A172 (cell line): Measurements from ENCODE around the gene MYBPC1. TPM values are rescaled to one million over a fixed set of nuclear protein-coding genes. Genes with fewer than 3 reads are reported as not detected.
"Not testable (repeated sequence)": the region's sequence is repeated elsewhere in the genome, so short reads cannot be mapped to it uniquely, and the experiment has no call there.

ENCODE experiments used
- DNase-seq: peaks from one replicate; pipeline ENCODE4 v3.0.0-alpha.2; 2015; ENCODE audit warnings: low spot score
- total RNA-seq: library from RNA; depleted of rRNA; stranded (reverse); fragments of >200 nt; shearing (Covaris generic); gene quantifications from 2 replicates; pipeline ENCODE4 v1.2.3, GENCODE V29; 2014

MYBPC1 gene
- total RNA-seq, 1 experiment from 2014 or later: not detected

- DNase-seq: no peak
These were observed 58.3 kb downstream of the MYBPC1 start for GRCh38 chr12:101653030-101653429.

- DNase-seq: no peak
These were observed 58.7 kb downstream of the MYBPC1 start for GRCh38 chr12:101653503-101653902.

- no peak for DNase-seq
These were observed 59.7 kb downstream of the MYBPC1 start for GRCh38 chr12:101654442-101654841.

- no peak for DNase-seq
These were observed 60.6 kb downstream of the MYBPC1 start for GRCh38 chr12:101655393-101655792.

- not testable (repeated sequence) for DNase-seq
These were observed 65.9 kb downstream of the MYBPC1 start for GRCh38 chr12:101660662-101661061.

- no peak for DNase-seq
These were observed 68.5 kb downstream of the MYBPC1 start for GRCh38 chr12:101663298-101663697.

- DNase-seq: no peak
These were observed 70.2 kb downstream of the MYBPC1 start for GRCh38 chr12:101664992-101665391.

GRCh38 chr12:101666052-101666728, 71.4 kb downstream of the MYBPC1 start:
- DNase-seq: no peak

- DNase-seq: no peak
These were observed 72.8 kb downstream of the MYBPC1 start for GRCh38 chr12:101667591-101667990.

GRCh38 chr12:101670007-101670671, 75.4 kb downstream of the MYBPC1 start:
- peak; percentile 19 for DNase-seq

- DNase-seq: no peak
These were observed 76.5 kb downstream of the MYBPC1 start for GRCh38 chr12:101671157-101671791.

GRCh38 chr12:101671833-101672232, 77.1 kb downstream of the MYBPC1 start:
- no peak for DNase-seq

GRCh38 chr12:101675555-101675954, 80.8 kb downstream of the MYBPC1 start:
- DNase-seq: no peak

- DNase-seq: not testable (repeated sequence)
These were observed 81.7 kb downstream of the MYBPC1 start for GRCh38 chr12:101676497-101676896.

- DNase-seq: no peak
These were observed 83.3 kb downstream of the MYBPC1 start for GRCh38 chr12:101678081-101678480.

- no peak for DNase-seq
These were observed 85.5 kb downstream of the MYBPC1 start for GRCh38 chr12:101680240-101680639.

- DNase-seq: no peak
These were observed 85.9 kb downstream of the MYBPC1 start for GRCh38 chr12:101680647-101681046.

GRCh38 chr12:101681627-101682026, 86.9 kb downstream of the MYBPC1 start:
- not testable (repeated sequence) for DNase-seq

- DNase-seq: no peak
These were observed 90.3 kb downstream of the MYBPC1 start for GRCh38 chr12:101685092-101685491.

- no peak for DNase-seq
These were observed 91.4 kb downstream of the MYBPC1 start for GRCh38 chr12:101686176-101686575.

GRCh38 chr12:101690544-101691098, 95.8 kb downstream of the MYBPC1 start:
- DNase-seq: no peak

- no peak for DNase-seq
These were observed 96.8 kb downstream of the MYBPC1 start for GRCh38 chr12:101691503-101692096.
